ENCODE measurements around the gene GJC3. TPM values are rescaled to one million over a fixed set of nuclear protein-coding genes. Genes with fewer than 3 reads are reported as not detected.

GJC3 gene
- total RNA-seq, 5 donors from 2014 or later (not counting 1 experiment from before 2014, with no cell fraction given), result 0.38 to 0.58 (median 0.53) TPM; not detected in 1

Other genes with a start within 250 kb of the GJC3 start
- under 1 TPM in 3 of 5 donors, not detected in 2; 0.22 to 0.58 (median 0.46) TPM for gene CYP3A5, start 249.6 kb downstream of the GJC3 start, total RNA-seq
- gene CYP3A7, start 194.4 kb downstream of the GJC3 start, total RNA-seq, result not detected
- gene CYP3A4, start 145.4 kb downstream of the GJC3 start, total RNA-seq, result under 1 TPM in 3 of 5 donors, not detected in 2; 0.16 to 0.66 (median 0.53) TPM
- gene CYP3A43, start 101.6 kb downstream of the GJC3 start, total RNA-seq, result under 1 TPM in 2 of 5 donors, not detected in 3; 0.26 to 0.53 TPM
- 1 to 10 TPM in 2 of 5 donors, under 1 TPM in 2, not detected in 1; 0.35 to 1.3 (median 1.0) TPM for gene OR2AE1, start 52.6 kb downstream of the GJC3 start, total RNA-seq
- 10 to 100 TPM; 35.8 to 60.9 (median 55.9) TPM for gene TRIM4, start 10.1 kb downstream of the GJC3 start, total RNA-seq
- gene AZGP1, start 46.4 kb upstream of the GJC3 start, total RNA-seq, result 1 to 10 TPM in 1 of 5 donors, under 1 TPM in 2, not detected in 2; 0.56 to 1.3 (median 0.89) TPM
- gene ZKSCAN1, start 86.0 kb upstream of the GJC3 start, total RNA-seq, result 10 to 100 TPM; 60.7 to 94.0 (median 86.8) TPM
- 1 to 10 TPM; 4.4 to 9.9 (median 9.3) TPM for gene ZSCAN21, start 120.2 kb upstream of the GJC3 start, total RNA-seq
- 10 to 100 TPM; 31.7 to 39.2 (median 35.4) TPM for gene ZNF3, start 152.1 kb upstream of the GJC3 start, total RNA-seq
- gene COPS6, start 159.3 kb upstream of the GJC3 start, total RNA-seq, result 10 to 100 TPM; 67.1 to 71.1 (median 68.3) TPM
- 100 to 1,000 TPM in 4 of 5 donors, 10 to 100 TPM in 1; 95.2 to 181 (median 164) TPM for gene MCM7, start 171.8 kb upstream of the GJC3 start, total RNA-seq
- gene AP4M1, start 172.0 kb upstream of the GJC3 start, total RNA-seq, result 10 to 100 TPM in 3 of 5 donors, 1 to 10 TPM in 2; 5.5 to 18.7 (median 11.6) TPM
- 10 to 100 TPM; 44.1 to 73.5 (median 61.3) TPM for gene TAF6, start 189.7 kb upstream of the GJC3 start, total RNA-seq
- gene CNPY4, start 190.0 kb upstream of the GJC3 start, total RNA-seq, result 10 to 100 TPM; 23.9 to 90.0 (median 79.6) TPM
- gene MBLAC1, start 197.3 kb upstream of the GJC3 start, total RNA-seq, result 1 to 10 TPM; 3.2 to 8.6 (median 5.3) TPM
- gene LAMTOR4, start 219.3 kb upstream of the GJC3 start, total RNA-seq, result 100 to 1,000 TPM; 140 to 216 (median 187) TPM
- gene TRAPPC14, start 229.1 kb upstream of the GJC3 start, total RNA-seq, result 10 to 100 TPM; 52.0 to 97.2 (median 79.0) TPM
- 10 to 100 TPM; 10.5 to 29.7 (median 18.0) TPM for gene GAL3ST4, start 239.0 kb upstream of the GJC3 start, total RNA-seq
- gene GPC2, start 247.8 kb upstream of the GJC3 start, total RNA-seq, result 10 to 100 TPM; 12.4 to 37.0 (median 26.3) TPM
- 1 to 10 TPM; 4.8 to 8.7 (median 7.3) TPM for gene STAG3, start 248.3 kb upstream of the GJC3 start, total RNA-seq

Measured in T-cell (primary cell).